Activated CD4-positive, alpha-beta T cell treated with anti-CD3 and anti-CD28 coated beads, Interleukin-2, Interleukin-4, amounts not matched to agents 100 ng/mL and 50 ng/mL, durations not matched to agents 16 hours and 8 hours (primary cell): Measurements from ENCODE around the gene ACADS.
A peak's percentile ranks its signal among the peaks of the same experiment; 100 is the strongest.

Source experiments
- DNase-seq: peaks from one replicate; pipeline ENCODE4 v3.0.0-alpha.2; 2020; ENCODE audit warnings: low spot score

Gene ACADS, protein sequence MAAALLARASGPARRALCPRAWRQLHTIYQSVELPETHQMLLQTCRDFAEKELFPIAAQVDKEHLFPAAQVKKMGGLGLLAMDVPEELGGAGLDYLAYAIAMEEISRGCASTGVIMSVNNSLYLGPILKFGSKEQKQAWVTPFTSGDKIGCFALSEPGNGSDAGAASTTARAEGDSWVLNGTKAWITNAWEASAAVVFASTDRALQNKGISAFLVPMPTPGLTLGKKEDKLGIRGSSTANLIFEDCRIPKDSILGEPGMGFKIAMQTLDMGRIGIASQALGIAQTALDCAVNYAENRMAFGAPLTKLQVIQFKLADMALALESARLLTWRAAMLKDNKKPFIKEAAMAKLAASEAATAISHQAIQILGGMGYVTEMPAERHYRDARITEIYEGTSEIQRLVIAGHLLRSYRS

DNA sequence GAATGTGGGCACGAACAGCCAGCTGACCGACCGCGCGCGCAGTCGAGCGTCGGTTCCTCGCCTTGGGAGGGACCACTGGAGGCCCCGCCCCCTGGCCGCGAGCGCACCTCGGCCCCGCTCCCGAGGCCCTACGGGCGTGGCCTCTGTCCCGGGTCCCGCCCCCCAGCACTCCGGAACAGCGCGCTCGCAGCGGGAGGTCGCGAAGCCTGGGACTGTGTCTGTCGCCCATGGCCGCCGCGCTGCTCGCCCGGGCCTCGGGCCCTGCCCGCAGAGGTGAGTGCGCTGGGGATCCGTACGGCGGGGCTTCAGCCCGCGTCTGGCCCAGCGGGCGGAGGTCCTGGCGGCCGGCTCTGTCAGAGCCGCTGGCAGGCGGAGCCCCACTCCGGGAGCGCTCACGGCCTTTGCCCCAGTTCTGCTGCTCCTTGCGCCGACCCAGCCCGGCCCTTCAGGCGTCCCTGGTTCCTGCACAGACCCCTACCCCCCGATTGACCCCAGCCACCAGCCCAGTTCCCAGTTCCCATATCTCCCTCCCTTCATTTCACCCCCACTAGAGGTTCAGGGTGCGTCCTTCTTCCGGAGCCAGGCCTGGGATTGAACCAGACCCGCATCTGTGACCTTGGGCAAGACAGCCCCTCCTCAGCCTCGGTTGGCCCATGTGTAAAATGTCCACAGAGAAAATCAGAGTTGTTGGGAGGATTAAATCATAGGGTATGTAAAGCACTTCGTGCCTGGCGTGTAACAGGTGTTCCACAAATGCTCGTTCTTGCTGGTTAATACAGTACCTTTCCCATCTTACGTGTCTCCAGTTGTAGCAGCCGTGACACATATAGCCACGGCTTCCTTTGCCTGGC is at the start of gene ACADS:
Gene ACADS (plus strand): TSS at position 168 of the 851 bp plus-strand sequence. CDS start 60 bp downstream, at position 228.
- peak; percentile 88 for DNase-seq

DNA sequence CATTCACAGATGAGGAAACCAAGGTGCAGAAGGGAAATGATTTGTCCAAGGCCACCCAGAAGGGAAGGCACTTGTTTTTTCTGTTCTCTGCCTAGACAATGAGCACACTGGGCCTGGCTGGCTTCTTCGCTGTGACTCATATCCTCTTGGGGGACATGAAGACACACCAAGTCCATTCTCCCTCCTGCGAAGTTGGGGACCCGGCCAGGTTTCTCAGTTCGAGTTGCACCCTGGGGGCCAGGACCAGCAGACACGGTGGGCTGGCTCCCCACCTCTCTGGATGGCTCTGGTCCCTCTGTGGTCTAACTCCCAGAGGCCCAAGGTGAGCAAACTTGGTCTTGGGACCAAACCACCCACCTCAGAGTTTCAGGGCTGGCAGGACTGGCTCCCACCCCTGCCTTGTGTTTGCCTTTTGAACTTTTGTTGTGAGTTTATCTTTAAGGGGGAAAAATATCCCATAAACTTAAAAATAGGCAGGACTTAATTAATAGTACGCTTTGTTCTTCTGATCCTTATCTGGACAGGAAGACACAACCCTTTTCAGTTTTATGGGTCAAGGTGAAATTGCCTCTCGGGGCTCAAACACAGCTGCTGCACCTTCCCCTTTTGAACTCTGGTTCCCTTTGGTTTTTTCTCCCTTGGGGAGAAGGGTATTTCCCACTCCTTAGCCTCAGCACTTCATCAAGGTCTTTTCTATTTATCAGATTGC is 47.7 kb upstream of the ACADS start:
- DNase-seq: peak; percentile 67

DNA sequence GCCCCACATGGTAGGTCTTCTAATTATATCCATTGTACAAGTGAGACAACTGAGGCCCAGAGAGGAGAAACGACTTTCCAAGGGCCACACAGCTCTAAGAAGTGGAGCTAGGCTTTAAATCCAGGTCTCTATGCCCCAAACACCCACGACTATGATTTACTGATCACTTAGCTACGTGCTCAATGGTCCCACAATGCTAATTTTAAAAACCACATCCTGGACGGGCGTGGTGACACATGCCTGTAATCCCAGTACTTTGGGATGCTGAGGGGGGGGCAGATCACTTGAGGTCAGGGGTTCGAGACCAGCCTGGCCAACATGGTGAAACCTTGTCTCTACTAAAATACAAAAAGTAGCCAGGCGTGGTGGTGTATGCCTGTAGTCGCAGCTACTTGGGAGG is 47.1 kb upstream of the ACADS start:
- no peak for DNase-seq

DNA sequence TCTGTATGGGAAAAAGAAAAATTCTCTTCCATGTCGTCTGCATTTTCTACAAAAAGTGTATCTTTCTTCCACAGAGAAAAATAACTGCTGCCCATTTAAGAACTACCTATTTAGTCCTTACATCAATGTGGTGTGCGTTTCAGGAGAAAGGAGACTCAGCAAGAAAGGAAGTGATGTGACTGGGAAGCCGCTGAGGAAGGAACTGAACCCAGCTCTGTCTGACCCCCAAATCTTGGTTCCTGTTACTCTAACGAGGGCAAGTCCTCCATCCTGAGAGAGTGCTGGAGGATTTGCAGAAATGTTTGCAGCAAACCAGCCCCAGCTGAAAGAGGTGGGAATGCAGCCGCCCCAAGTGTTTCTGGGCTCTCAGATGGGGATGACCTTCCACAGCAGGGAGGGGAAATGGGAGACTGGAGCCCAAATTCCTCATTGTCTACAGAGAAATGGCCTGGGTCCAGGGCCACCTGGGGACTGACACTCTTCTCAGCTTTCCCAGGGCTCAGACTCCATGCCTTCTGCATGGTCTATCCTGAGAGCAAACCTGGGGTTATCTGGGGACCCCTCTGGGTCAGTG is 45.4 kb upstream of the ACADS start:
- DNase-seq: no peak

- DNase-seq: peak; percentile 81
Observed at GRCh38 chr12:120684523-120684932, 41.1 kb upstream of the ACADS start.

DNA sequence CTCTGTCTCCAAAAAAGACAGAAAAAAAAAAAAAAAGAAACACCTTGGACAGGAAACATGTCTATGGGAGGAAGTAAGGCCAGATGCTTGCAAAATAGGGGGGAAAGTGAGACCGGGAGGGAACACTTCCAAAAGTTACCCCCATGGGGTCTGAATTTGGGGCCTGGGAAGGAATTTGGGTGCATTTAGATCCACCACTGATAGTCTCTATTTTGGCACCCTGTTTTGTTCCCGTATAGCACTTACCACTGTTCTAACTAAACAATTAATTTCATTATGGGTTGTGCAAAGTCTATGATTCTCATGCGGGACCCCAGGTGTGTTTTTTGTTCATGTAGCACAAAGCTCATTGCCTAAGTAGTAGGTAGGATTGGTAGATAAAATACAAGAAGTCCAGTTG is 40.1 kb upstream of the ACADS start:
- no peak for DNase-seq

DNA sequence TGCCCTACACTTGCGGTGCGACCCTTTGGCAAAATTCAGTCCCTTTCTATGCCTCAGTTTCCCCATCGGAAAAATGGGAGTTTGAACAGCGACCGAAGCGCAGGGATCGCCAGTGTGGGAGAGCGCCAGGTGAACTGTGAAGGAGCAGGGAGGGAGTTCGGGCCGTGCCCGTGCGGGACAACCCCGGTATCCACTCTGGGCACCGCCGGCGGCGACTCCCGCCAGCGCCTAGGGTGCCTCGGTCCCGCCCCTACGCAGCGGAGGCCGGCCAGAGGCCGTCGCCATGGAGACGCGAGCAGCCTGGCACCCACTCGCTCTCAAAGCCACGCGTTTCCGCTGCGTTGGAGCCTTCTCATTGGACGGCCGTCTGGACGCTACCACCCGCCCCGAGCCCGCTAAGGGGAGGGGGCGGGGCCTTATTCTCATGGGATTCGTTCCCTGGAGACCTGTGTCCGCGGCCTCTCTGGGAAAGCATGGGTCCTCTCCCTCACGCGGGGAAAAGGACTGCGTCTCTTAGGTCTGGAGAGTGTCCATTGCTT is 39.4 kb upstream of the ACADS start:
- DNase-seq: peak; percentile 98

DNA sequence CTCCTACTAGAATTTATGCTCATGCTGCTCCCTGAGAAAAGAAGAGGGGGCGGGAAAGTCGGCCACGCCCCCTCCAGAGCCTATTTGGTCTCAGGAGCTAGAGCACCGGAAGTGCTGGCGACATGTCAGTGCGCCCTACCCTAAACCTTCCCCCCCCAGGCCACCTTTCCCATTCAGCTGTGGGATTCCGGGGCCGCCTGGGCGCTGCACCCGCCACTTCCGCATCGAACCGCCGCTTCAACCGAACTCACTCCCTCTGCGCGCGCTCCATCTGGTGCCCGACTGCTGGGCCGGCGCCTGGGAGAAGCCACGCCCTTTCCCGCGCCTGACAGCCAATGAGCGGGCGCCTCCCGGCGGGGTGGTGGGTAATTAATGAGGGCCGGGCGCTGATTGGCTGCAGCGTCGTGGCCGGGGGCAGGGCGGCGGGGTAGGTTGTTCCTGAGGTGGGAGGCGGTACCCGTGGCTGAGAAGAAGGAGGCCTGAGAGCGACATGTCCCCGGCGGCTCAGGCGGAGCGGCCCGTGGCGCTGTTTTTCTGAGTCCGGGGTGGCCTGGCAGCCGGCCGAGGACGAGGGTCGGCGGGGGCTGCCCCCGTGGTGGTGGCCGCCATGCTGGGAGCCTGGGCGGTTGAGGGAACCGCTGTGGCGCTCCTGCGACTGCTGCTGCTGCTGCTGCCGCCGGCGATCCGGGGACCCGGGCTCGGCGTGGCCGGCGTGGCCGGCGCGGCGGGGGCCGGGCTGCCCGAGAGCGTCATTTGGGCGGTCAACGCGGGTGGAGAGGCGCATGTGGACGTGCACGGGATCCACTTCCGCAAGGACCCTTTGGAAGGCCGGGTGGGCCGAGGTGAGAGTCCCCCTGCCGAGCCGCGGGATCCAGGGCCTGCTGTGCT is 38.7 kb upstream of the ACADS start, which contains the start of gene MLEC:
Gene MLEC (plus strand): TSS at position 460 of the 888 bp plus-strand sequence. CDS start 148 bp downstream, at position 608.
- peak; percentile 99 for DNase-seq

- DNase-seq: no peak
Observed at GRCh38 chr12:120687578-120688289, 37.9 kb upstream of the ACADS start.

GRCh38 chr12:120688527-120689071 is 37.0 kb upstream of the ACADS start:
- no peak for DNase-seq

GRCh38 chr12:120689397-120690082 is 36.1 kb upstream of the ACADS start:
- no peak for DNase-seq

GRCh38 chr12:120690083-120690450 is 35.6 kb upstream of the ACADS start:
- no peak for DNase-seq

- DNase-seq: no peak
Observed at GRCh38 chr12:120690978-120691377, 34.6 kb upstream of the ACADS start.

- no peak for DNase-seq
Observed at GRCh38 chr12:120692524-120693033, 33.0 kb upstream of the ACADS start.

DNA sequence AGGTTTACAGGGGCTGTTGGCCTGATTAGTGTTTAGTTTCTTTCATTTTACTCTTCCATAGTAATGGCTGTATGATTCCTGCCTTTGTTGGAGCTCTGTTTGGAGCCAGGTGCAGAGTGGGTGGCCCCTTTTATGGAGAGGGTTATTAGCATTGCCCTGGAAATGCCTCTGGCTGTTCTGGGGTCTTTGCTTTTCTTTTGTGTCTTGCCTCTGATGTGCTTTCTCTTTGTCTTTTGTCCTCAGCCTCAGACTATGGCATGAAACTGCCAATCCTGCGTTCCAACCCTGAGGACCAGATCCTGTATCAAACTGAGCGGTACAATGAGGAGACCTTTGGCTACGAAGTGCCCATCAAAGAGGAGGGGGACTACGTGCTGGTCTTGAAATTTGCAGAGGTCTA is 31.8 kb upstream of the ACADS start:
- no peak for DNase-seq

DNA sequence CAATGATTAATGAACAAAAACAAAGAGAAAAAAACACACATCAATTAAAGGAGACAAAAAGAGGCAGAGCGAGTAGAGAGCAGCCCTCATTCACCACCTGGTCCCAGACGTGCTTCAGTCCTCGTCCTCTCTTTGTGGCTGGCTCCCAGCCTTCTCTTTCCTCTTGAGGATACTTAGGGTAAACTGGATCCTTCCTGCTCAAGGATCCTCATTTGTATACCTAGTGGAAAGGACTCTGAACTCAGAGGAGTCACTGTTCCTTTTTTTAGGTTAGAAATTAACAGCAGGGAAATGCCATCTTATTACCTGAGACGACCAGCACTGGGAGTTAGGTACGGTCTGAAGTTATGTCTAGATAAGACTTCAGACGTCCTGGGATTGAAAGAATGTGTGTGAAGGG is 29.0 kb upstream of the ACADS start:
- no peak for DNase-seq

DNA sequence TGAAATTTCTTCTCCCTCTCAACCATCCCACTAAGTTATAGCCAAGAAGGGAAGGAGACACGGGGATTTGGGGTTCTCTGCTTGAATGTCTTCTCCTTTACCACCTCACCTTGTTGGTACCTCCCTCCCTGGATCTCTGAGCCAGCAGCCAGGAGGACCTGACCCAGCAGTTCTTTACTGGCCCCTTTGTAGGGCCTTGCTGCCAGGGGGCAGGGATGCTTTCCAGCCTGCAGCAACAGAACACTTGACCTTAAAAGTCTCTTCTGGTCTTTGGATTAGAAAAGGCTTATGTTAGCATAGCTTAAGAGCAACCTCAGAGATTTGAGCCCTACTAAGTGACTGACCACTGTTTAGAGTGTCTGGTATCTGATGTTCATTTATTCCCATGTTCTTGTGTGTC is 28.3 kb upstream of the ACADS start:
- no peak for DNase-seq

GRCh38 chr12:120698665-120699064 is 27.0 kb upstream of the ACADS start:
- DNase-seq: no peak

- no peak for DNase-seq
Observed at GRCh38 chr12:120699553-120699952, 26.1 kb upstream of the ACADS start.
